ENCODE measurements around the gene KCNQ1. TPM values are rescaled to one million over a fixed set of nuclear protein-coding genes. Genes with fewer than 3 reads are reported as not detected.

Gene KCNQ1
- total RNA-seq, 1 experiment from 2014 or later, result not detected

DNA sequence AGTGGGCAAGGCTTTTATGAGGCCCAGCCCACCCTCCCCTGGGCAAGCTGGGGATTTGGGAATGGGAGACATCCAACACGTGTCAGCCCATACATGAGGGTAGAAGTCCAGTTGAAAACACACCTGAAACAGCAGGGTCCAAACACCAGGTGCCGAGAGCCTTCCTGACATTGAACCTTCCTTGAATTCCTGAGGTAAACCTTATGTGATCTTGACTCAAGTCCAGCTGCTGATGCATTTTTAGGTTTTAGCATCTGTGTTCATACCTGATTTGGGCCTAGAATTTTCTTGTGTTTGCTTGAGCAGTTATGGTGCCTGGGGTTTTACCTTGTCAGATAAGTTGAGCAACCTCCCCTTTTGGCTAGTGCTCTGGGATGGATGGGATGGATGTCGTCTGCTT, 374.5 kb downstream of the KCNQ1 start:
- no peaks in the 10 kb centered on the region for H3K79me2 ChIP-seq (ENCODE audit: low read depth)
- intact Hi-C loops (cut with micrococcal nuclease; ENCODE audit: unreplicated experiment), result no loop called here
- H3K4me2 ChIP-seq, result no peak overlapping the region
- no peaks in the 10 kb centered on the region for H3K4me1 ChIP-seq (replicated peaks; ENCODE audit: insufficient read depth)
- CTCF ChIA-PET, result no interaction called here
- H3K27ac ChIP-seq, result no peak overlapping the region
- peaks cover 11% of the 10 kb centered on the region for H3K27me3 ChIP-seq (ENCODE audit: insufficient read depth, low read depth)
- no peaks in the 10 kb centered on the region for H3K9me3 ChIP-seq (ENCODE audit: insufficient read depth, low read depth)
- no peak overlapping the region for H2AFZ ChIP-seq
- no peak overlapping the region for H3K4me3 ChIP-seq
- no peaks in the 10 kb centered on the region for H4K20me1 ChIP-seq (ENCODE audit: insufficient read depth)
- no peaks in the 10 kb centered on the region for H3K9me2 ChIP-seq (ENCODE audit: insufficient read depth)
- POLR2A ChIA-PET (ENCODE audit: unreplicated experiment), result no interaction called here
- H3K36me3 ChIP-seq (ENCODE audit: low read depth), result no peaks in the 10 kb centered on the region
- no TSS peak for BruUV-seq (replicated peaks)
- H3F3A ChIP-seq (ENCODE audit: insufficient read depth, low read depth), result no peaks in the 10 kb centered on the region
- DNase-seq, result no peak
- no peak for TF ChIP-seq EZH2 (IDR thresholded peaks at IDR 0.05; ENCODE audit: low read depth)
- TF ChIP-seq, protein P1, sequence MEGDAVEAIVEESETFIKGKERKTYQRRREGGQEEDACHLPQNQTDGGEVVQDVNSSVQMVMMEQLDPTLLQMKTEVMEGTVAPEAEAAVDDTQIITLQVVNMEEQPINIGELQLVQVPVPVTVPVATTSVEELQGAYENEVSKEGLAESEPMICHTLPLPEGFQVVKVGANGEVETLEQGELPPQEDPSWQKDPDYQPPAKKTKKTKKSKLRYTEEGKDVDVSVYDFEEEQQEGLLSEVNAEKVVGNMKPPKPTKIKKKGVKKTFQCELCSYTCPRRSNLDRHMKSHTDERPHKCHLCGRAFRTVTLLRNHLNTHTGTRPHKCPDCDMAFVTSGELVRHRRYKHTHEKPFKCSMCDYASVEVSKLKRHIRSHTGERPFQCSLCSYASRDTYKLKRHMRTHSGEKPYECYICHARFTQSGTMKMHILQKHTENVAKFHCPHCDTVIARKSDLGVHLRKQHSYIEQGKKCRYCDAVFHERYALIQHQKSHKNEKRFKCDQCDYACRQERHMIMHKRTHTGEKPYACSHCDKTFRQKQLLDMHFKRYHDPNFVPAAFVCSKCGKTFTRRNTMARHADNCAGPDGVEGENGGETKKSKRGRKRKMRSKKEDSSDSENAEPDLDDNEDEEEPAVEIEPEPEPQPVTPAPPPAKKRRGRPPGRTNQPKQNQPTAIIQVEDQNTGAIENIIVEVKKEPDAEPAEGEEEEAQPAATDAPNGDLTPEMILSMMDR (conservative IDR thresholded peaks at IDR 0.05), result no peak

DNA sequence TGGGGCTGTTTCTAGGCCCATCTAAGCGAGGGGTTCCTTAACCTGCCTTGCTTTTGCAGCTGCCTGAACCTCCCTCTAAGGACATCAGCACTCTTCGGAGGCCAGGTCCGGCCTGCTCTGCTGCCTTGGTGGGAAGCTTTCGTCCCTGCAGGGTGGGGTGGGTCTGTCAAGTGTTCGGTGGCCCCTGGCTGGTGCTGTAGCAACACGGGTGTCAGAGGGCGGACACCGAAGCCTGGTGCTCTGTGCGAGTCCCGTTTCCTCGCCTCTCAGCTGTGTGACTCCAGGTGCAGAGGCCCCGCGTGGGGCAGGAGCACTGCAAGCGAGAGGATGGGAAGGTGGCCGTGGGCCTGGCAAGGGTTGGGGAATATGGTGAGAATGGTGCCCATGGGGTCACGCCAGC, 376.2 kb downstream of the KCNQ1 start:
- no peaks in the 10 kb centered on the region for H3K79me2 ChIP-seq (ENCODE audit: low read depth)
- no peak overlapping the region for H2AFZ ChIP-seq
- no peak overlapping the region for H3K27ac ChIP-seq
- BruUV-seq (replicated peaks), result no TSS peak
- H3K9me3 ChIP-seq (ENCODE audit: insufficient read depth, low read depth), result no peaks in the 10 kb centered on the region
- intact Hi-C loops (cut with micrococcal nuclease; ENCODE audit: unreplicated experiment), result no loop called here
- H3K4me3 ChIP-seq, result no peak overlapping the region
- no peaks in the 10 kb centered on the region for H3K9me2 ChIP-seq (ENCODE audit: insufficient read depth)
- H3K4me1 ChIP-seq (replicated peaks; ENCODE audit: insufficient read depth), result peaks cover 12% of the 10 kb centered on the region
- ChIA-PET CTCF (no interaction called here), POLR2A (ENCODE audit: unreplicated experiment) (no interaction called here)
- no peaks in the 10 kb centered on the region for H4K20me1 ChIP-seq (ENCODE audit: insufficient read depth)
- no peak for DNase-seq
- H3F3A ChIP-seq (ENCODE audit: insufficient read depth, low read depth), result 0 out of 2 replicates have a peak, but pooled peaks cover 3% of the 10 kb centered on the region
- no peaks in the 10 kb centered on the region for H3K36me3 ChIP-seq (ENCODE audit: low read depth)
- no peak overlapping the region for H3K4me2 ChIP-seq
- TF ChIP-seq, protein P1 (conservative IDR thresholded peaks at IDR 0.05), result no peak
- no peak for TF ChIP-seq EZH2 (IDR thresholded peaks at IDR 0.05; ENCODE audit: low read depth)
- H3K27me3 ChIP-seq (ENCODE audit: insufficient read depth, low read depth), result no peaks in the 10 kb centered on the region

DNA sequence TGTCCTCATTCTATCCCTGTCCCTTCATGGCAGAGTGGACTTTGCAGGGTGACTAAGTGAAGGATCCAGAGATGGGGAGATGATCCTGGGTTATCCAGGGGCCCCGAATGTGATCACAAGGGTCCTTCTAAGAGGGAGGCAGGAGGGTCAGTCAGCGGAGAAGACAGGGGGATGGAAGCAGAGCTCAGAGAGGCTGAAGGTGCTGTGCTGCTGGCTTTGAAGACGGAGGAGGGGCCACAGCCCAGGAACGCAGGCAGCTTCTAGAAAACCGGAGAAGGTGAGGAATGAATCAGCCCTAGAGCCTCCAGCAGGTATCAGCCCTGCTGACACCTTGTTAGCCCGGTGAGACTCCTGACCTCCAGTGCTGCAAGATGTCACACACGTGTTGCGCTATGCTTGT, 377.1 kb downstream of the KCNQ1 start:
- no peaks in the 10 kb centered on the region for H3K9me2 ChIP-seq (ENCODE audit: insufficient read depth)
- ChIA-PET POLR2A (ENCODE audit: unreplicated experiment) (no interaction called here), CTCF (no interaction called here)
- DNase-seq, result no peak
- no peak overlapping the region for H3K27ac ChIP-seq
- 0 out of 2 replicates have a peak, but pooled peaks cover 3% of the 10 kb centered on the region for H3F3A ChIP-seq (ENCODE audit: insufficient read depth, low read depth)
- H4K20me1 ChIP-seq (ENCODE audit: insufficient read depth), result no peaks in the 10 kb centered on the region
- H2AFZ ChIP-seq, result no peak overlapping the region
- H3K4me3 ChIP-seq, result no peak overlapping the region
- no TSS peak for BruUV-seq (replicated peaks)
- H3K4me1 ChIP-seq (replicated peaks; ENCODE audit: insufficient read depth), result peaks cover 19% of the 10 kb centered on the region
- no peaks in the 10 kb centered on the region for H3K9me3 ChIP-seq (ENCODE audit: insufficient read depth, low read depth)
- TF ChIP-seq EZH2 (IDR thresholded peaks at IDR 0.05; ENCODE audit: low read depth), result no peak
- TF ChIP-seq, protein P1 (conservative IDR thresholded peaks at IDR 0.05), result no peak
- H3K4me2 ChIP-seq, result no peak overlapping the region
- H3K36me3 ChIP-seq (ENCODE audit: low read depth), result no peaks in the 10 kb centered on the region
- no peaks in the 10 kb centered on the region for H3K27me3 ChIP-seq (ENCODE audit: insufficient read depth, low read depth)
- no peaks in the 10 kb centered on the region for H3K79me2 ChIP-seq (ENCODE audit: low read depth)
- intact Hi-C loops (cut with micrococcal nuclease; ENCODE audit: unreplicated experiment), result no loop called here
